Ecto neural progenitor cell (in vitro differentiated cells): ENCODE measurements around the gene BAHD1.

Source experiments
- DNase-seq: peaks from one replicate; pipeline ENCODE4 v3.0.0-alpha.2; 2018; ENCODE audit warnings: low spot score

The BAHD1 gene

GRCh38 chr15:40440743-40441564, at the start of gene BAHD1:
BAHD1 (plus strand) TSS chr15:40440953; CDS start chr15:40458465, 17,512 bp downstream.
- peak; percentile 98 for DNase-seq

- DNase-seq: no peak
Observed at GRCh38 chr15:40392986-40393948, 47.5 kb upstream of the BAHD1 start.

DNA sequence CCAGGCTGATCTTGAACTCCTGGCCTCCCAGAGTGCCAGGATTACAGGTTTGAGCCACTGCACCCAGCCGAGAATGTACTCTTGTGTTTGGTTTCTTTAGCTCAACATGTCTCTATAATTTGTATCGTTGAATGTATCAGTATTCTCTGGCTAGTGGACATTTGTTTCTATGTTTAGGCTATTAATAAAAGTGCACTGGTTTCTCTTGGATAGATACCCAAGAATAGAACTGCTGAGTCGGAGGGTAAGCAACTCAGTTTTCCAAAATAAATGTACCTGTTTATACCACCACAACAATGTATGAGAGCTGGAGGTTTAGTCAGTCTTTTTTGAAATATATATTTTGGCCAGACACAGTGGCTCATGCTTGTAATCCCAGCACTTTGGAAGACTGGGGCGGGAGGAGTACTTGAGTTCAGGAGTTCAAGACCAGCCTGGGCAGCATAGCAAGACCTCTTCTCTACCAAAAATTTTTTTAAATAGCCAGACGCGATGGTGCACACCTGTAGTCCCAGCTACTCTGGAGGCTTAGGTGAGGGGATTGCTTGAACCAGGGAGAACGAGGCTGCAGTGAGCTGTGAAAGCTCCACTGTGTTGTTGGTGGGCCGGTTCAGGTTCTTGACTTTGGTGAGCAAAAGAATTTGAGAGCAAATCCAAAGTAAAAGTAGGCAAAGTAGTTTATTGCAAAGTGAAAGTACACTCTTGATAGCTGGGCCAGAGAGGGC, 42.9 kb upstream of the BAHD1 start:
- DNase-seq: no peak

DNA sequence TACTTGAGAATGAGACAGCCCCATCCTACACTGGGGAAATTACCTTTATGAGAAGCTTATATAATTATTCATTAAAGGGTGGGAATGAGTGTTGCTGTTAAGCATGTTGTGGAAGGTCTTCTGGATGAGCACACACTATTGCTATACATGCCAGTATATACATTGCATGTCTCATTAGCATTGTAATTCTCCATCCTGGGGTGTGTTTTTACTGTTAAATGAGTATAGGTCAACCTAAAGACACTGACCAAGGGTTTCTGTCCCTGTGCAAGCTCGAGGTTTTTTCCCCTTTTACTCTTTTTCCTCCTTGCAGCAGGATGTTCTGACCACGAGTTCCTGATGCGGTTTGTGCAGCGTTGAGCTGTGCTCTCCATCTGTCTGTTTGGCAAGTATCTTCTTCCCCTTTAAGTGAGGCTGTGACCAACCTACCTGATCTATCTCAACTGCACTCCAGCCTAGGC, 42.3 kb upstream of the BAHD1 start:
- DNase-seq: no peak

GRCh38 chr15:40399370-40399769, 41.4 kb upstream of the BAHD1 start:
- no peak for DNase-seq

GRCh38 chr15:40405501-40406381, 35.0 kb upstream of the BAHD1 start, which contains the start of gene IVD:
IVD (plus strand) TSS chr15:40405795; CDS start chr15:40405828, 33 bp downstream.
- peak; percentile 96 for DNase-seq

DNA sequence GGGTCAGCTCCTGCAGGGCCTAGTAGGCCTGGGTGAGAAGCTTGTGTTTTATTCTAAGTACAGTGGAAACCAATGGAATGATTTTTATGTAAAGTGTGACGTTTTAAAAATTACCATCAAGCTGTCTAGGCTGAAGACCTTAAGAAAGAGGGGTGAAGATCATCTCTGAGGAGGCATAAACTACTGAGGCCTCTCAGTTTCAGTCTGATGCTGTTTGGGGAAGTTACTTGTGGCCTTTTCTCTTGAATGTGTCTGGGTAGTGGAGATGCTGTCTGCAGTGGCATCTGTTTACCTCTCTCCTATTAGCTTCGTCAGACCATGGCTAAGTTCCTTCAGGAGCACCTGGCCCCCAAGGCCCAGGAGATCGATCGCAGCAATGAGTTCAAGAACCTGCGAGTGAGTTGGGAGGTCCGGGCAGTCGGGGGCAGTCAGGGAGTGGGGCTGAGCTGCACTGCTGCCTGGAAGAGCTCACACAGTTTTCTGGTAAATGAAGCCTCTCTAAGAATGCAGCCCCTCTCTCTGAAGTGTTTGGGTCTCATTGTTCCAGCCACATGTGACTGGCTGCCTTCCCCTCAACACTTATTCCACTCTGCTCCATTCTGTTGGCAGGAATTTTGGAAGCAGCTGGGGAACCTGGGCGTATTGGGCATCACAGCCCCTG, 33.3 kb upstream of the BAHD1 start:
- DNase-seq: no peak

DNA sequence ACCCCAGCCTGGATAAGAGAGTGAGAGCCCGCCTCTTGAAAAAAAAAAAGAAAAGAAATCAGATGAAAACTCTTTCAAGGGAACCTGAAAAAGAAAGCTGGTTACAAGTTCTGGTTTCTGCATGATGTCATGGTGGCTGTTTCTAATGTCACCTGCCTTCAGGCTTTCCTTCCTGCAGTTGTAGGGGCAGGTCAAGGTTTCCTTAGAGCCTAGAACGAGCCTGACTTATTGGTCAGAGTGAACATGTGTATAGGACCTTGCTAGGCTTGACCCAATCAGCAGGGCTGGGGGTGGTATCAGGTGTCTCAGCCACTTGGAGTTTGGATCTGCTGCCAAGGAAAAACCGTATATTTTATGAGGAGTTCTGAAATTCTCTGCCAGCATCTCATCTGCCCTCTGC, 31.4 kb upstream of the BAHD1 start:
- DNase-seq: no peak

- DNase-seq: no peak
Observed at GRCh38 chr15:40410476-40410875, 30.3 kb upstream of the BAHD1 start.

DNA sequence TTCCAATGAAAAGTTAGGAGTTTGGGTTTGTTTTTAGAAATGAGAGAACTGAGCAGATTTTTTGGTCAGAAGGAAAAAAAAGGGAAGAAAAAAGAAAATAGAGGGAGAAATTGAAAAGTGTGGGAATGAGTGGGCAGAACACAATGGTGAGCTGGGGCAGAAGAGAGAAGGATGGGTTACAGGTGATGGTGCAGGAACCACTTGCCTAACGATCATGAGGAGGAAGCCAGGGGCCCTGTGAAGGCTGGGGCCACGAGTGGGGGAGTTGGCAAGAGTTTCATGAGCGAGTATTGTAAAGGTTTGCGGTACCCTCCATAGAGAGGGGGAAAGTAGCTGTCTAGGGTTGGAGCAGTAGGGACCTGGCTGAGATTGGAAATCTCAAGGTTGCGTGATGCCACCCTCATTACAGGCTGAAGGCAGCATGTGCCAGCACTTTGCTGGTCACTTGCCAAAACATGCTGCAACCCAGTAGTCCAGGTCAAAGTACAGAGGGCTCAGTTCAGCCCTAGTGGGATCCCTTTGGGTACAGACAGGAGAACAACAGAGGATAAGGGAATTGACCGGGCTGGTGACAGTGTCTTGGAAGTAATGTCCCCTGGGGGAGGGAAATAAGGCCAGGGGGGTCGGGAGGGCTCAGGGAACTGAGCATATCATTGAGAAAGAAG, 28.5 kb upstream of the BAHD1 start:
- DNase-seq: no peak

DNA sequence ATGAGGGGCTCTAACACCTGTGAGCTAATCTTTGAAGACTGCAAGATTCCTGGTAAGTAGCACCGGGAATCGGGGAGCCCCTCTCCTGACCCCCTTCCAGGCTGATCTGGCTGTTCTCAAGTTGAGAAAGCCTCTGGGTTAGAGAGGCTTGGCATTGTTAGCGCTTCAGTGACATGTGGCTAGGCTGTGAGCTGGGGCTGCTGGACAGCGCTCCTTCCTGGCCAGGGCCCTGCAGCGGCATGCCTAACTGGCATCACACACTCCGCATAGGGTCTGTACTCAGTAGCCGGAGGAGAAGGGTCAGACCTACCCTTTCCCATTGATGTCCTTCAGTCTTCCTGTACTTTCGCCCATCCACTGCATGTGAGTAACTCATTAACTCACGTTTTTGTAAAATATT, 27.7 kb upstream of the BAHD1 start:
- DNase-seq: no peak

DNA sequence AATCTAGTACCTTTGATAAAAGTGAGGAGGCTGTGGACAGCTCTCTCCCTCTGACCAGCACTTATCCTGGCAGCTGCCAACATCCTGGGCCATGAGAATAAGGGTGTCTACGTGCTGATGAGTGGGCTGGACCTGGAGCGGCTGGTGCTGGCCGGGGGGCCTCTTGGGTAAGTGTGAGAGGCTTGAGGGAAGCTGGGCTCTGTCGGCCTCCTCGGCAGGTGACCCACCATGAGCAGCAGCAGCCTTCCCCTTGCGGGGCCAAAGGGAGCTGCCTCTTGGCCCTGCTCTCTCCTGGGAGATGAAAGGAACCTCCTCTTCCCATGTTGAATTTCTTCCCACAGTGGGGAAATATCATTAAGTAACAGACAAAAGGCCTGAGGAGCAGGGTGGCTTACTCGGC, 25.9 kb upstream of the BAHD1 start:
- DNase-seq: no peak

- no peak for DNase-seq
Observed at GRCh38 chr15:40415226-40415625, 25.5 kb upstream of the BAHD1 start.

GRCh38 chr15:40416056-40416455, 24.7 kb upstream of the BAHD1 start:
- no peak for DNase-seq

DNA sequence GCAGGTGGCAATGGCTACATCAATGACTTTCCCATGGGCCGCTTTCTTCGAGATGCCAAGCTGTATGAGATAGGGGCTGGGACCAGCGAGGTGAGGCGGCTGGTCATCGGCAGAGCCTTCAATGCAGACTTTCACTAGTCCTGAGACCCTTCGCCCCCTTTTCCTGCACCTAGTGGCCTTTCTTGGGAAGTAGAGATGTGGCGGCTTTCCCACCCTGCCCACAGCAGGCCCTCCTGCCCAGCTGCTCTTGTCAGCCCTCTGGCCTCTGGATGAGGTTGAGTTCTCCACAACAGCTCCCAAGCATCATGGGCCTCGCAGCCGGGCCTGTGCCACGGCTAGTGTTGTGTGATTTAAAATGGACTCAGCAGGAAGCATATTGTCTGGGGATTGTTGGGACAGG, 22.6 kb upstream of the BAHD1 start:
- no peak for DNase-seq

DNA sequence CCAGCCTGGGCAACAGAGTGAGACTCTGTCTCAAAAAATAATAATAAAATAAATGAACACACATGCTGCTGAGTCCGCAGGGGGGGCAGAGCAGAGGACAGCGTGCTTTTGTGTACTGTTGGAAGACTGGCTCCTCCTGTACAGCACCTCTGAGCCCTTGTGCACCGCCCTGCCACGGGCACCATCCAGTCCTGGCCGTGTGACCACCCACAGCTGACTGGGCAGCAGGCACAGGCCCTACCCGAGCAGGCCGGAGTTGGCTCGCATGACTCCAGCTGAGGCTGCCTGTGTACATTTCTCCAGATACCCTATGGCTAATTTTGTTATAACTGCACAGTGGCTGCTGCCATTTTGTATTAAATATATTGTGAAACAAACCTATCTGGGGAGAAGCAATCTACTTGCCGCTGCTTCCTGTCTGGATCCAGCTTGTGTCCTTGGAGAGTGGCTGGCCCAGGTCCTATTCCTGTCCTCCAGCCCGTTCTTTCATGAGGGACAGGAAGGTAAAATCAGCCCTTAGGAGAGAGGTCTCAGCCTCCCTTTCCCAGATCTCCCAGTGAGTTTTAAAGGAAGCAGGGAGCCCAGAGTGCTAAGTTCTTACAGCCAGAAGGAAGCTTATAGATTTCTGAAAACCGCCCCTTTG, 20.6 kb upstream of the BAHD1 start:
- DNase-seq: no peak

GRCh38 chr15:40420793-40421192, 20.0 kb upstream of the BAHD1 start:
- DNase-seq: no peak

DNA sequence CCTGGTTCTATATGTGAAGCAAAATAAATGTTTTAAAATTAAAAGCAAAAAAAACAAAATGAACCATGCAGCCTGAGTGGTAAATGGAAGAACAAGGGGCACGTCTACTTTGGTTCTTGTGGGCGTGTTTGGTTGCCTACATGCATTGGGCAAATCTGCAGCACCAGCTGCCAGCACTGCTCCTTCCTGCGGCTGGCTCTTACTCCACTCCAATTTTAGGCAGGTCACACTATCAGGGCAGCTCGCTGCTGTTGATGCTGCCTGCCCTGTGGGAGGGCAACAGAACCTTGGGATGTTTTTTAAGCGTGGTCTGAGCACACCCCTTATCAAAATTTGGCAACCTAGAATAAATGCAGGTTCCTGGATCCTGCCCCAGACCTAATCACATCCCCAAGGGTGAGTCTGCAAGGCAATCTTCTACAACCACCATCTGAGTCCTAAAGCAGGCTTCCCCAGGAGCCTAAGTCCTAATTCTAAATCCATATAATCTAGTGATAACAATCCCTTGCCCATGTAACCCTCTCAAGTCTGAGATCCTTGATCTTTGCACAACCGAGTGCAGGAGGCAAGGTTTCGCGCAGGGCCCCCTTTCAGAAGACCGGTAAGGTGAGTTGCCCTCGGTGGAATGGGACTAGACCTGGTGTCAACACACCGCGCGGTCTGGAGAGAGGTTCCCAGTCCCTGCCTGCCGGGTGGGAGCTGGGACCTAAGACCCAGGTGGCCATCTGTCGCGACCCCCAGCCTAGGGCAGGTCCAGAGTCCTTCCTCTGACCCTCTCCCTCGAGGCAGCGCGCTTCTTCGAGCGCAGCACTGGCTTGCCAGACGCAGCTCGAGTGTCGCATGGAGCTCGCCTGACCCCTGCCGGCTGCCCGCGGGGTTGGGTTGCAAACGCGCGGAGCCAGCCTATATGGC, 19.3 kb upstream of the BAHD1 start:
- DNase-seq: peak; percentile 87
